Activated T-cell treated with anti-CD3 and anti-CD28 coated beads, Interleukin-2, amount 50 U/mL, for 48 hours (primary cell): ENCODE data around the gene ZMYND12.
"Not testable (repeated sequence)": the region's sequence is repeated elsewhere in the genome, so short reads cannot be mapped to it uniquely, and the experiment has no call there.

ENCODE experiments used
- DNase-seq, 2 experiments: peaks; one replicate each; pipeline ENCODE4 v3.0.0-alpha.2; 2020

The ZMYND12 gene, protein sequence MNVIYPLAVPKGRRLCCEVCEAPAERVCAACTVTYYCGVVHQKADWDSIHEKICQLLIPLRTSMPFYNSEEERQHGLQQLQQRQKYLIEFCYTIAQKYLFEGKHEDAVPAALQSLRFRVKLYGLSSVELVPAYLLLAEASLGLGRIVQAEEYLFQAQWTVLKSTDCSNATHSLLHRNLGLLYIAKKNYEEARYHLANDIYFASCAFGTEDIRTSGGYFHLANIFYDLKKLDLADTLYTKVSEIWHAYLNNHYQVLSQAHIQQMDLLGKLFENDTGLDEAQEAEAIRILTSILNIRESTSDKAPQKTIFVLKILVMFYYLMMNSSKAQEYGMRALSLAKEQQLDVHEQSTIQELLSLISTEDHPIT

DNA sequence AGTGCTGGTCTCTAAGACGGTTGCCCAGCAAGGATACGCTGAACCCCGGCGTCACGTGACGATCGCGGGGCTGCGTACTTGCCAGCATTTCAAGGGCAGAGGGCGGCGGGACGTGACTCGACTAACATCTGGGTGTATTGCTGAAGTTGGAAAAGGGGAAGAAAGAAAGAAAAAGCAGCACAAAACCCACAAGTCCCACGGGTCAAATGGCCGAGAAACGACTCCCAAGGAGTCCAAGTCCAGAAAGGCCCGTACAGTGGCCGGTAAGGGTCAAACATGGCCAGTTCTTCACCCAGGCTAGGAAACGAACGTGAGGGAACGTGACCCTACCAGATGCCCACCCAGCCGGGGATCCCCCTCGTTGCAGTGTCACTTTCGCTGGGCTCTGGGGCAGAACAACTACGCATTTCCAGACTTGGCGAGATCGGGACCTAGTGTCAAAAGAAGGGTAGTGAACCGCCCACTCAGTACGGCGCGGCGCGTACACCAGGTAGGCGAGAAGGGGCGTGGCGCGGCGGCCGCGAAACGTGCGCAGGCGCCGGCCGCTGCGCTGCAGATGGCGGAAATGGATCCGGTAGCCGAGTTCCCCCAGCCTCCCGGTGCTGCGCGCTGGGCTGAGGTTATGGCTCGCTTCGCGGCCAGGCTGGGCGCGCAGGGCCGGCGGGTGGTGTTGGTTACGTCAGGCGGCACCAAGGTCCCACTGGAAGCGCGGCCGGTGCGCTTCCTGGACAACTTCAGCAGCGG, at the start of gene ZMYND12, which contains the start of gene PPCS:
Gene ZMYND12, minus strand, starts transcription at position 13 of the 744 bp plus-strand sequence. CDS start 25 bp downstream, outside the sequence.
Gene PPCS, plus strand, starts transcription at position 534 of the 744 bp plus-strand sequence. Its CDS starts 23 bp downstream, at position 557.
- peak; percentile 93 to 95 for DNase-seq

DNA sequence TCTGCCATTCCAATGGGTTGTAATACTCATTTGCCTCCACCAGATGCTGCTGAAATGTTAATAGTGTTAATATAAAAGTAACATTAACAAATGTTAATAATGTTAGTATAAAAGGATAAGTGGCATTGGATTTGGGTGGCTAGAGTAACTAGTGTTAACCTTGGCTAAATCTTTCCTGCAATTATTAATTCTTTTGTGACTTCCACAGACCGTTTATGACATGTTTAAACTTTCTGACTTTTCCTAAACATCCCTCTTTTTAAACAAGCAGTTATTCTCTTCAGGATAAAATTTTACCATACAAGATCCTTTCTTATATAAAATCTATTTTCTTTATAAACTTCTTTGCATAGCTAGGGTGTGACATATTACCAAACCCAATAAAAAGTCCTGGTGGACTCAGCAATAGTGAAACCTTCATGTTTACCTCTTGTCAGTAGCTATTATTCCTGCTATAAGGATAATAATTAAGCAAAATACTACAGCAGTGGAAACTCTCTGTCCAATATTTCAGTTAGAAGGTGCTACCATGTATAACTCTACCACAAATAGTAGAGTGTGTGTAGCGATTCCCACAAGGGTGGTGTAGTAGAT, 48.8 kb upstream of the ZMYND12 start:
- no peak for DNase-seq

DNA sequence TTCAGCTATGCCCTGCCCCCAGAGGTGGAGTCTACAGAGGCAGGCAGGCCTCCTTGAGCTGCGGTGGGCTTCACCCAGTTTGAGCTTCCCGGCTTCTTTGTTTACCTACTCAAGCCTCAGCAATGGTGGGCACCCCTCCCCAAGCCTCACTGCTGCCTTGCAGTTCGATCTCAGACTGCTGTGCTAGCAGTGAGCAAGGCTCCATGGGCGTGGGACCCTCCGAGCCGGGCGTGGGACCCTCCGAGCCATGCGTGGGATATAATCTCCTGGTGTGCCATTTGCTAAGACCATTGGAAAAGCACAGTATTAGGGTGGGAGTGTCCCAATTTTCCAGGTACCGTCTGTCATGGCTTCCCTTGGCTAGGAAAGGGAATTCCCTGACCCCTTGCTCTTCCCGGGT, 46.2 kb upstream of the ZMYND12 start:
- DNase-seq = not testable (repeated sequence)

DNA sequence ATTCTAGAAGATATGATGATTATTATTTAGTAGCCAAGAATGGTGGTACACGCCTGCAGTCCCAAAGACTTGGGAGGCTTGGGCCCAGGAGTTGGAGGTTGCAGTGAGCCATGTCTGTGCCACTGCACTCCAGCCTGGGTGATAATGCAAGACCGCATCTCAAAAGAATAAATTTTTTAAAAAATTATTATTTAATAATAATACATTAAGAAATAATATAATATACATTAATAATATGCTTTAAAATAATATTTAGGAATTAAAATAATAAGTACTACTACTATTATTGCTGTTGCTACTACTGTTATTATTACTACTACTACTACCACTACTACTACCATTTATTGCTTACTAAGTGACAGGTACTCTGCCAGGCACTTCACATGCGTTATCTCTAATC, 34.4 kb upstream of the ZMYND12 start:
- no peak for DNase-seq

DNA sequence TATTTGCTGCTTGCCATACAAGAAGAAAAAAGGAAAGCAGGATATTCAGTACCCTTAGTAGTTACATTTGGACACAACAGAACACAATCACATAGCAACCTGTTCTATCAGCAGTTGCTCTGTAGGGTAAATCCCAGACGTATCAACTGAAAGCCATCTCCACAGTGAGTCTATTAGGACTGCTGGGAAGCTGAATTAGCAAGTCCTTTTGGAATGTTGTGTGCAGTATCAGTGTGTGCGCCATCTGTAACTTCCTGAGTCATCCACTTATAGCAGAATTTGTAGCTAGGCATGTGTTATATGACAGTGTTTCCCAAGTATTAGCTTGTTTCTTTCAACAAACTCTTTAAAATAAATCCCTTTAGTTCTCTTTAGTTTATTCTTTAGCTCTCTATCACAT, 28.6 kb upstream of the ZMYND12 start:
- no peak for DNase-seq

DNA sequence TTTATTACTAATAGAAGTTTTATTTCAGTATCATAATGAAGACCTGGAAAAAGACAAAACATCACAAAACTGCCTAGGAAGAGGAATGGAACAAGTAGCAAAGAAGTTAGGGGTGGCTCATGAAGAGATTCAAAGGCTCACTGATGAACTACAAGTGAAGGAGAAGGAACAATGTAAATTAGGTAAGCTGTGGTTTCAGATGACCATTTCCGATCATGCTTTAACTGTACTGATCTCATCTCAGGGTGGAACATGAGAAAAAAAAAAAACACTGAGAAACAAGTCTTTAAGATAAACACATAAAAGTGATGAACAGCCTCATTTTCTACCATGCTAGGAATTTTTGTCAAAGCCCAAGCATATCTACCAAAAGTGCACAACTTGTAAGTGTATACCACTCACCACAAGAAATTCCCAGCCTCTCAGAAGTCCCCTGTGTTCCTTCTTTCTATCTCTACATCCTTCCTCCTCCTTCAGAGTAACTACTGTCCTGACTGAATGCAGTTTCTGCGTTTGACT, 26.9 kb upstream of the ZMYND12 start:
- no peak for DNase-seq

DNA sequence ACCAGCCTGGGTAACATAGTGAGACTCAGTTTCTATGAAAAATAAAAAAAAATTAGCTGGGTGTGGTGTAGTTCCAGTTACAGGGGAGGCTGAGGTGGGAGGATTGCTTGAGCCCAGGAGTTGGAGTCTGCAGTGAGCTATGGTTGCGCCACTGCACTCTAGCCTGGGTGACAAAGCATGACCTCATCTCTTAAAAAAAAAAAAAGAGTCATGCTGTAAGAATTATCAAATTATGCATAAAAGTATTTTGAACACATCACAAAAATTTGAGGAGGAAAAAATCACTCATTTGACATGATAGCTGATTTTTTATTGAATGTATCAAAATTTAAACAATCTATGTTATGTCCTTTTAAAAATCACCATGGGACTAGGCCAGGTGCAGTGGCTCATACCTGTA, 25.1 kb upstream of the ZMYND12 start:
- DNase-seq = no peak

DNA sequence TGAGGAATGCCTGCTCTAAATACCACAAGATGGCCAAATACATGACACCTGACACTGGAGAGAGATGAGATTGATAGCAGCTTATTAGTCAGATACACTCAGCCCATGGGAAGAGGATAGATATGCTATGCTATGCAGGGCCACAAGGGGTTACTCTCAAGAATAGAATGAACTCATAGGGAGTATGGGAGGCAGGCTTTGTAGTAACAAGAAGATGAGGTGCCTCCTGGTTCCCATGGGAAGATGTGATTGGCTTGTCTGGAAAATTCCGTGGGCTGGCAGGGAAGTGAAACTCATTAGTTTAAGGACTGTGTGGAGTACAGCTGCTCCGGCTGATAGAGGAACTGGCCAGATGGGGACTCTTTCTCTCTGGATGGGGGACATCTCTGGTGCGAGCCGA, 23.8 kb upstream of the ZMYND12 start:
- no peak for DNase-seq

DNA sequence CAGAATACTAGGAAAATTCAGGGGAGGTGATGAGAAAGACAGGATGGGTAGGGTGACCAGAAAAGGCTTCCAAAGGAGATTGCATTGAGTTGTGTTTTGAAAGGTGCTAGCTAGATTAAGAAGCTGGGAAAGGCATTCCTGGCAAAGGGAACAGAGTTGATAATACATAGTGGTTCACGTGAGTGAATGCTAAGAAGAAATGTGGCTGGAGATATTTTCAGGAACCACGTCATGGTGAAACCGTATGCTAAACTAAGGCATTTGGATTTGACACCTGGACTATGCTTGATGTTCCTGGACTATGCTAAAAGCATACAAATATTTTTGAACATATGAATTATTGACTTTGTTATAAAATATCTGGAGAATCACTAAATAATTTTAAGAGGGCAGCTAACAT, 22.0 kb upstream of the ZMYND12 start:
- DNase-seq = no peak

DNA sequence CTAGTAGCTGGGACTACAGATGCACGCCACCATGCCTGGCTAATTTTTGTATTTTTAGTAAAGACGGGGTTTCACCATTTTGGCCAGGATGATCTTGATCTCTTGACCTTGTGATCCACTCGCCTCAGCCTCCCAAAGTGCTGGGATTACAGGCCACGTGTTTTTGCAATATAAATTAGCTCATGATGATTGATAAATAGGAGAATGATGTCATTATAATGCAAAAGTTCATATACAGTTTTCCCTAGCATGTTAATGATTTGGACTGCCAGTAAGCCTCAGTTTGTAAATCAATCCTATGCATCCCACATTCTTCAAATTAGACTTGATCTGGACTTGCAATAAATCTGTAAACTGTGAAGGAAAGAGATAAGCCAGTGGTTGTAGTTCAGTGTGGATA, 21.5 kb upstream of the ZMYND12 start:
- DNase-seq = not testable (repeated sequence)

DNA sequence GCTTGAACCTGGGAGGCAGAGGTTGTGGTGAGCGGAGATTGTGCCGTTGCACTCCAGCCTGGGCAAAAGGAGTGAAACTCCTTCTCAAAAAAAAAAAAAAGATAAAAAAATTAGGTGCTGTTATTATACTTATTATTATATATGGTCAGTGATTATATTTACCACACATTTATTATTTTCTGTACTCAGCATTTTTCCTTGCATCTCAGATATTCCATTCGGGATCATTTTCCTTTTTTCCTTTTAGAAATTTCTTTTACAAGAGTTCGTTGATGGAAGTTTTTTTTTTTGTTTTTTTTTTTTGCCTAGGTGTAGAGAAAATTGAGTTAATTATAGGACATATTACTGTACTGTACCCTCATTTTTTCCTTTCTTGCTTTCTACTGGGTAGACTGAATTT, 20.8 kb upstream of the ZMYND12 start:
- DNase-seq = no peak

DNA sequence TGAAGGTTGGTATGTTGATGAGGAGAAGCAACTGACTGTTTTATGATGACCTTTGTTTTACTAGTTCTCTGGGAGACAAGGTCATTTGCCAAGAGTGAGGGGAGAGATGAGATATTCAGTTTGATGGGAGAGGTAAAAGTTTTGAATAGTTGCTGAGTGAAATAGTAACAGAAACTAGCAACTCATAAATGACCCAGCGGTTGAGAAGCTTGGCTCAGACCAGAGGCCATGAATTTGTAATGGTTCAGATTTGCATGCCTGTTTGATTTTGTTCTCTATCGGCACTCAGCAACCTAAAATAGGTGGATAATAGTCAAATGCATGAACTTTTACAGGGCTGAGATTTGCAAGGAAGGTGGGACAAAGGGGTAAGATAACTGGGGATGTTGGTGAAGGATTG, 13.9 kb upstream of the ZMYND12 start:
- no peak for DNase-seq

DNA sequence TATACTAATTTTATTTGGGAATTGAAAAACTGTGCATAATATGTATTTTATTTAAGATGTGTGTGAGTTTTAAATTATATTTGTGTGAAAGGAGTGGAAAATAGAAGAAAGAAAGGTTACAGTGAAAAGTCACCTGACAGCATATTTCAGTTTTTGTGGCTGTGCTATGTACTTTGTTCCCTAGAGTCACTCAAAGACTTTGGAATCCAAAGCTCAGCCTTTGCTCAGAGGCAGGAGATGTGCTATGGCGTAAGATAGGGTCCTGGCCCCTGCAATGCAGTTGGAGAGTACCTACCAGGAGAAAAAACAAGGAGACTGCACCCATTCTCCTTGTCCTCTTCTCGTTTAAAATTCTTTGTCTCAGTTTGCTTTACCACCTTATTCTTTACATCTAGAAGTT, 10.2 kb upstream of the ZMYND12 start:
- DNase-seq = no peak

DNA sequence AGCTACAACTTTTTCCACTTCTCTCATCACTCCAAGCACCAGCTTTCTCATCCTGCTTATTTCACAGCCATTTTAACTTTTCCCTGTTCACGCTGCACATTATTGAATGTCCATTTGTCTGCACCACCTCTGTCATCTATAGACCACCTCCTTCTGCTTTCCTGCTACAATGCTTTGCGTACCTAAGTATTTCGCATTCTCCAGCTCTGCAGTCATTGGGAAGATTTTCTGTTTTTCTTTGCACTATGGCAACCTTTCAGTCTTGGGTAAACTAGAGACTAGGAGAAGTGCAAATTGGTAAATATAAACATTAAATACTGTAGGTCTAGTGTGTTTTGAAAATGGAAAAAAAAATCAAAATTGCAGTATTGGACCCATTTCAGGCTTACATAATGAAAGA, 8.1 kb upstream of the ZMYND12 start:
- no peak for DNase-seq

DNA sequence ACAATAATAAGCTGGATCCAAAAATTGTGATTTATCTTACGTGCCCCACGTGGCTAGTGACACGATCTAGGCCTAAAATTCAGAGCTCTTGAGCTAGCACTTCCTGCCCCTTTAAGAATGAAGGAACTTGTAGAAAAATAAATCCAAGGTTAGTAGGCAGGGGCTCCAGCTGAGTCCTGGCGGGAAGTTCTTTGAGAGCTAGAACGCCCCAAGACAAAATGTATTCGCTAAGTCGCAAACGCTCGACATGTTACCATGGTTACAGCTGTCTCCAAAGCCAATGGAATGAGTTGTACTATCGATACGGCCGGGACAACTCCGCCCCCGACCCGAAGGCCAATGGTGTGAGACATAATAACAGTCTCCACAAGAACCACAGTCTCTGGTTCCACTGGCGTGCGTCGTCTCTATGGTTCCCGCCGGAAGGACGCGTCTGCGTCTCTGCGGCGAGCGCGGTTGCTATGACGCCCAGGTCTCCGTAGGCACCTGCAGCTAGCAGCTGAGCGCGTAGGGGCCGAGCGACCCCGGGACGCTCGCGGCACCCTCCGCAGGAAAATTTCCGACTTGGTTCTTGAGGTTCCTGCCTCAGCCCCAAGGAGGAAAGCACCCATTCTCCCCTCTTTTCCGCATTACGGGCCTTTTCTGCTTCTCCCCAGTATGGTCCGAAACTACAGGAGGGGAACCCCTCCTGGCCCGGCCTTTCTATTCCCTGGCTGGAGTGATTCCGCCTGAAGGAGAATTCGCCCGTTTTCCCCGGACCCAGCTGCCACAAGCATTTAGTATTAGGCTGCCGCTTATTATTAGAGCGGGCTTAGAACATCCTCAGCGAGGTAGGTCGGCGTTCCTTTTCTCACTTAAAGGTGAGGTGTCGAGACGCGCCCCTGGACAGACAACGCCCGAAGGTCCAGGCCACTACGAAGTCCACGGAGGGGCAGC, 7.3 kb upstream of the ZMYND12 start, which contains the start of gene CCDC30:
Gene CCDC30, plus strand, starts transcription at position 459 of the 936 bp plus-strand sequence. CDS start 17,266 bp downstream, outside the sequence.
- DNase-seq = peak; percentile 95

DNA sequence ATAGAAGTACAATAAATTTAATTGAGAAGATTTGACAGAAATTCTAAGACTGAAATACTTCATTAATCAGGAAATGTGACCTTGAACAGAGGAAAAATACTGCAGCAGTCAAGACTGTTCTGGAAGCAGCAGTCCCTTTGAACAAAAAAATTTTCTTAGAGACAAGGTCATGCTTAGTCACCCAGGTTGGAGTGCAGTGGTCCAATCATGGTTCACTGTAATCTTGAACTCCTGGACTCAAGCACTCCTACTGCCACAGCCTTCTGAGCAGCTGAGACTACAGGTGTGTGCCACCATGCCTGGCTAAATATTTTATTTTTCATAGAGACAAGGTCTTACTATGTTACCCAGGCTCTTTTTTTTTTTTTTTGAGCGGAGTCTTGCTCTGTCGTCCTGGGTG, 5.4 kb upstream of the ZMYND12 start:
- no peak for DNase-seq

DNA sequence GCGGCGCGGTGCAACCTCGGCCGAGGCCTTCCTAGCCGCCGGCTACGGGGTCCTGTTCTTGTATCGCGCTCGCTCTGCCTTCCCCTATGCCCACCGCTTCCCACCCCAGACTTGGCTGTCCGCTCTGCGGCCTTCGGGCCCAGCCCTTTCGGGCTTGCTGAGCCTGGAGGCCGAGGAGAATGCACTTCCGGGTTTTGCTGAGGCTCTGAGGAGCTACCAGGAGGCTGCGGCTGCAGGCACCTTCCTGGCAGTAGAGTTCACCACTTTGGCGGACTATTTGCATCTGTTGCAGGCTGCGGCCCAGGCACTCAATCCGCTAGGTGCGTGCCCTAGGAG, 900 bp upstream of the ZMYND12 start:
- DNase-seq = peak in 1 of 2 experiments; percentile 78

DNA sequence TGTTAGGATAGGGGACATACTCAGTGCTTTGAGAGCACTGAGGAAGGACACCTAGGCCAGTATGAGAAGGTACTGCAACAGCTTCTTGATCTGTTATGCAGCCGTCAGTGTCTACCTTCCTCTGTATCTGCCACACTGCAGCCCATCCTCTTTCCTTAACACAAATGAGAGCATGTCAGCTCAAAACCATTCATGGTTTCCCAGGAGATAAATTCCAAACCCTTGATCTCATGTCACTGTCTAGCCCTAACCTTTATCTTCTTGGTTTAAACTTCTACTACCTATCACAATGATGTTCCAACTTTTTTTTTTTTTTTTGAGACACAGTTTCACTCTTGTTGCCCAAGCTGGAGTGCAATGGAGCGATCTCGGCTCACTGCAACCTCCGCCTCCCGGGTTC, 1.4 kb downstream of the ZMYND12 start:
- DNase-seq = no peak

DNA sequence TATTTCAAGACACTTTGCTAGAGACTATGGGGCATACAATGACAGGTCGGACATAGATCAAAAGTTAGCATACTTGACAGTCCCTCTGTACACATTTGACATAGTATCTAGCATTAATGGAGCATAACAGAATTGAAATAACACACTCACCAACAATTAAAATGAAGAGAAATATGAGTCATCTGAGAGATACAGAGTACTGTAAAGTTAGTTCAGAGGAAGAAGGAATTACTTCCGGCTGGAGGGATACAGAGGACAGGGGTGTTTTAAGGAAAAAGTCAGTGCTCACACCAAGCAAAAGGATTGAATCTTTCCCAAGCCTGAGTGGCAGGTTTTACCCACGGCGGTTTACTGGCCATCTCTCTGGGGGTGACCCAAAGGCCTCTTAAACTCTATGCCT, 2.4 kb downstream of the ZMYND12 start:
- DNase-seq = no peak

DNA sequence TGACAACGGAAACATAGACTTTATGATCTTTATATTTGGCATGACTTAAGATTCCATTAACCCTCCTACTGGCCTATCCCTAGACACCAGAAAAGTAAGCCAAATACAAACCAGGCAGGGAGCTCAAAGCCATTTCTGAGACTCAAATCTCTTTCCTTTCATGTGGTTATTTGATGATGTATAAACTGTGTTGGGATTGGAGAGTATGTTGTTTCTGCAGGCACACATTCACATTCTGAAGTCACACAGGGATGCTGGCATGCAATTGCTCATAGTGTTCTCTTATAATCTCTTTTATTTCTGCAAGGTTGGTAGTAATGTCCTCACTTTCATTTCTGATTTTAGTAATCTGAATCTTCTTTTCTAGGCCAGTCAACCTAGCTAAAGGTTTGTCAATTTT, 5.8 kb downstream of the ZMYND12 start:
- no peak for DNase-seq

DNA sequence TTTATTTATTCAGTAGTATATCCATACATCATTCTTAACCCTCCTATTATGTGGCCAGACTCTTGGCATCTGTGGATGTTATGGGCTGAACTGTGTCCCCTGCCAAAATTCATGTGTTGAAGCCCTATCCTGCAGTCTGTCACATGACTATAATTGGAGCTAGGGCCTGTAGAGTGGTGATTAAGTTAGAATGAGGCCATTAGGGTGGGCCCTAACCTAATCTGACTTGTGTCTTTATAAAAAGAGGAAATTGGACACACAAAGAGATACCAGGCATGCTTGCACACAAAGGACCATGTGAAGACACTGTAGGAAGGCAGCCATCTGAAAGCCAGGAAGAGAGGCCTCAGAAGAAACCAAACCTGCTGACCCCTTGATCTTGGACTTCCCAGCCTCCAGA, 6.6 kb downstream of the ZMYND12 start:
- no peak for DNase-seq

DNA sequence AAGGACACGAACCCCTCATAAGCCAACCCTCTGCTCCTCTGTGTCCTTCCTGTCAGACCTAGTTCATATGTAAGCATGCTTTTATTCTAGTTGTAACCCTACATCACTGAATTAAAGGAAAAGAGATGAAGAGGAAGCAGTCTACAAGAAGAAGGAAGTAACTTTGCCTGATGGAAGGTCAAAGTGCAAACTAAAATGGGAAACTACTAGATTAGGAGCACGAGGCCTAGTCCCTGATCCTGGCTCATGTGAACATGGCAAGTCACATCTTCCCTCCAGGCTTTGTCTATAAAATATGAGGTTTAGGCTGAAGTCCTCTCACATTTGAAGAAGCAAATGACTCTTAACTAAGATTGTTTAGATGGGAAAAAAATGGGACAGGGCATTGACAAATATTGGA, 13.2 kb downstream of the ZMYND12 start:
- no peak for DNase-seq
